HCT116 (cell line): ENCODE results near the gene GNAI3. TPM values are rescaled to one million over a fixed set of nuclear protein-coding genes. Genes with fewer than 3 reads are reported as not detected.

Experiments used
- ATAC-seq: fragments of 200-7000 bp; cut with Tn5 transposase; 2 replicates; pipeline ENCODE4 v1.9.1; 2020; ENCODE audit warnings: mild to moderate bottlenecking, moderate library complexity
- BruUV-seq: library from RNA; stranded (reverse); fragments of 400-500 nt; replicated peaks from 2 replicates; lab custom pipeline; 2021; lab: Mats Ljungman, UMichigan
- CTCF ChIA-PET: fragments of 300-600 bp; sonication (Branson Sonifier 250); formaldehyde crosslinking; loops from one replicate; lab custom pipeline; 2021; ENCODE audit warnings: antibody characterized with exemption; lab: Charles Lee
- POLR2A ChIA-PET: fragments of 300-600, 350-600 bp; sonication (Branson Sonifier 250); formaldehyde crosslinking; loops from one replicate; lab custom pipeline; 2021; ENCODE audit warnings: antibody characterized with exemption; lab: Charles Lee
- RAD21 ChIA-PET, 2 experiments: fragments of 300-600 bp; sonication (Branson Sonifier 250); formaldehyde crosslinking; loops; one replicate each; lab custom pipeline; 2023; ENCODE audit warnings: low total read pairs in 2 of 2; ENCODE audit not compliant: uncharacterized antibody in 2 of 2, unreplicated experiment in 2 of 2, low non-redundant PET in 1 of 2; lab: Charles Lee
- DNase-seq: peaks from one replicate; pipeline ENCODE4 v3.0.0-alpha.2; 2010; ENCODE audit warnings: low read depth, low spot score
- H2AFZ ChIP-seq: fragments of 200-600 bp; shearing (Covaris generic), sonication (generic); 2 replicates; pipeline ENCODE4 v1.6.1; 2017; ENCODE audit warnings: low read depth, mixed run types, mixed read lengths, antibody characterized with exemption, low read length; ENCODE audit not compliant: poor library complexity, severe bottlenecking
- H3K27ac ChIP-seq: 2 replicates; pipeline ENCODE4 v1.5.1; 2012; ENCODE audit warnings: low read depth, low read length
- H3K27me3 ChIP-seq: fragments of 200-600 bp; sonication (generic); 2 replicates; pipeline ENCODE4 v1.6.1; 2016; ENCODE audit warnings: mixed run types, low read length, mixed read lengths; ENCODE audit not compliant: insufficient read depth
- H3K36me3 ChIP-seq, 2 experiments: fragments of 200-500 bp in 1 of 2; fragments of 200-600 bp in 1 of 2; sonication (Bioruptor generic) in 1 of 2; sonication (generic) in 1 of 2; 2 replicates each; pipeline versions ENCODE4 v1.5.1 to v1.6.1; 2014 to 2016; ENCODE audit warnings: low read length in 2 of 2, inconsistent platforms in 1 of 2, mixed read lengths in 1 of 2, mixed run types in 1 of 2; ENCODE audit not compliant: insufficient read depth in 2 of 2, control insufficient read depth in 1 of 2
- H3K4me1 ChIP-seq, 2 experiments: fragments of 200-600 bp in 1 of 2; sonication (generic) in 1 of 2; 2 replicates each; pipeline versions ENCODE4 v1.5.1 to v1.6.1; 2012 to 2017; ENCODE audit warnings: low read length in 2 of 2, inconsistent platforms in 1 of 2, mild to moderate bottlenecking in 1 of 2, mixed read lengths in 1 of 2, mixed run types in 1 of 2, moderate library complexity in 1 of 2; ENCODE audit not compliant: insufficient read depth in 2 of 2, control insufficient read depth in 1 of 2
- H3K4me2 ChIP-seq: fragments of 200-600 bp; sonication (generic); 2 replicates; pipeline ENCODE4 v1.6.1; 2017; ENCODE audit warnings: mixed run types, low read length, mixed read lengths
- H3K4me3 ChIP-seq, 2 experiments: fragments of 200-600 bp in 1 of 2; sonication (generic) in 1 of 2; replicated peaks in 1 of 2; 2 replicates each; pipeline ENCODE4 v1.5.1; 2011 to 2016; ENCODE audit warnings: low read length in 2 of 2, control low read depth in 1 of 2, low read depth in 1 of 2, mild to moderate bottlenecking in 1 of 2, mixed read lengths in 1 of 2, mixed run types in 1 of 2
- H3K79me2 ChIP-seq: fragments of 200-600 bp; sonication (generic); 2 replicates; pipeline ENCODE4 v1.6.1; 2017; ENCODE audit warnings: mild to moderate bottlenecking, mixed run types, low read length, moderate library complexity, mixed read lengths; ENCODE audit not compliant: insufficient read depth
- H3K9ac ChIP-seq: fragments of 200-600 bp; sonication (generic); 2 replicates; pipeline ENCODE4 v1.6.1; 2016; ENCODE audit warnings: low read length, mixed read lengths
- H3K9me2 ChIP-seq: fragments of 200-600 bp; sonication (generic), shearing (Covaris generic); 2 replicates; pipeline ENCODE4 v1.6.1; 2017; ENCODE audit warnings: mixed run types, mild to moderate bottlenecking, moderate library complexity; ENCODE audit not compliant: insufficient read depth
- H3K9me3 ChIP-seq, 2 experiments: fragments of 200-500 bp in 1 of 2; fragments of 200-600 bp in 1 of 2; sonication (Bioruptor generic) in 1 of 2; sonication (generic) in 1 of 2; 2 replicates each; pipeline ENCODE4 v1.6.1; 2014 to 2017; ENCODE audit warnings: low read length in 2 of 2, mixed read lengths in 2 of 2, inconsistent platforms in 1 of 2, low read depth in 1 of 2, mild to moderate bottlenecking in 1 of 2, mixed run types in 1 of 2, moderate library complexity in 1 of 2; ENCODE audit not compliant: control insufficient read depth in 1 of 2, insufficient read depth in 1 of 2
- H4K20me1 ChIP-seq: fragments of 200-600 bp; sonication (generic), shearing (Covaris generic); 2 replicates; pipeline ENCODE4 v1.6.1; 2017; ENCODE audit warnings: mixed run types, mild to moderate bottlenecking, moderate library complexity; ENCODE audit not compliant: insufficient read depth
- CEBPB ChIP-seq: IDR thresholded peaks from 2 replicates; pipeline ENCODE4 v1.6.1; 2012; ENCODE audit warnings: low read depth
- EGR1 ChIP-seq: IDR thresholded peaks from 2 replicates; pipeline ENCODE4 v1.6.1; 2012; ENCODE audit warnings: low read depth
- EZH2phosphoT487 ChIP-seq: fragments of 200-600 bp; IDR thresholded peaks from 2 replicates; pipeline ENCODE4 v1.6.1; 2018; ENCODE audit warnings: antibody characterized with exemption, borderline replicate concordance
- JUND ChIP-seq: IDR thresholded peaks from 2 replicates; pipeline ENCODE4 v1.6.1; 2012
- RAD21 ChIP-seq: IDR thresholded peaks from 2 replicates; pipeline ENCODE4 v1.6.1; 2012; ENCODE audit warnings: low read depth, mild to moderate bottlenecking
- SRF ChIP-seq: IDR thresholded peaks from 2 replicates; pipeline ENCODE4 v1.6.1; 2012; ENCODE audit warnings: low read depth
- intact Hi-C: fragments of 100-400 bp; cut with micrococcal nuclease; formaldehyde crosslinking; loops from 2 replicates; pipeline ENCODE4 v1.10.0; 2022
- total RNA-seq: library from RNA; stranded (reverse); gene quantifications from one replicate; pipeline ENCODE4 v1.2.1, GENCODE V29; 2021; ENCODE audit not compliant: unreplicated experiment
- TF ChIP-seq, protein P1 (sequence below): IDR thresholded peaks from 2 replicates; pipeline ENCODE4 v1.6.1; 2011; ENCODE audit warnings: mild to moderate bottlenecking, low read length, moderate library complexity; ENCODE audit not compliant: insufficient replicate concordance; ENCODE audit errors: extremely low read depth
- TF ChIP-seq, protein P2 (sequence below): IDR thresholded peaks from 2 replicates; pipeline ENCODE4 v1.6.1; 2012
- TF ChIP-seq, protein P3 (sequence below), 3 experiments: fragments of 200-600 bp in 1 of 3; sonication (generic) in 1 of 3; IDR thresholded peaks in 2 of 3; conservative IDR thresholded peaks in 1 of 3; 2 replicates each; pipeline ENCODE4 v1.5.1; 2012 to 2017; ENCODE audit warnings: low read depth in 2 of 3, low read length in 2 of 3, antibody characterized with exemption in 1 of 3, borderline replicate concordance in 1 of 3, control low read depth in 1 of 3, mild to moderate bottlenecking in 1 of 3, mixed read lengths in 1 of 3, mixed run types in 1 of 3, moderate library complexity in 1 of 3; ENCODE audit not compliant: insufficient read depth in 1 of 3

Gene GNAI3
- total RNA-seq, 1 experiment from 2014 or later, result 9.5 TPM

DNA sequence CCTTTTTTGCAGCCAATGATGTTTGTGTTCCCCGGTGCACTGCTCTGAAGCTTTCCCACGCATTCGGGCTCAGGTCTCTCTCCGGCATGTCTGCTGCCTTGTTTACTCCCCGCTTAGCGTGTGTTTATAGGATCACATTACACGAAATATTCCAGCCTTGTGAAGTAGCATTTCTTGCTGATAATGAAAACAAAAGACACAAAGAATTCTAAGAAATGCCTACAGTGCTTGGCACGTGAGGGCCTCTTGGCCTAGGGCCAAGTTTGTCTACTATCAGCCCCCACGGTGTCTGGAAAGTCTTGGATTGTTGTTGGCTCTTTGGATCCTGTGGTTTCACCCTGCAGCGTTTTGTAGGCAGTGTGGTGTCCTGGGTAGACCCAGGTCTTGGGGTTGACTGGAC is 96.3 kb downstream of the GNAI3 start (continued):
- TF ChIP-seq, protein P1, sequence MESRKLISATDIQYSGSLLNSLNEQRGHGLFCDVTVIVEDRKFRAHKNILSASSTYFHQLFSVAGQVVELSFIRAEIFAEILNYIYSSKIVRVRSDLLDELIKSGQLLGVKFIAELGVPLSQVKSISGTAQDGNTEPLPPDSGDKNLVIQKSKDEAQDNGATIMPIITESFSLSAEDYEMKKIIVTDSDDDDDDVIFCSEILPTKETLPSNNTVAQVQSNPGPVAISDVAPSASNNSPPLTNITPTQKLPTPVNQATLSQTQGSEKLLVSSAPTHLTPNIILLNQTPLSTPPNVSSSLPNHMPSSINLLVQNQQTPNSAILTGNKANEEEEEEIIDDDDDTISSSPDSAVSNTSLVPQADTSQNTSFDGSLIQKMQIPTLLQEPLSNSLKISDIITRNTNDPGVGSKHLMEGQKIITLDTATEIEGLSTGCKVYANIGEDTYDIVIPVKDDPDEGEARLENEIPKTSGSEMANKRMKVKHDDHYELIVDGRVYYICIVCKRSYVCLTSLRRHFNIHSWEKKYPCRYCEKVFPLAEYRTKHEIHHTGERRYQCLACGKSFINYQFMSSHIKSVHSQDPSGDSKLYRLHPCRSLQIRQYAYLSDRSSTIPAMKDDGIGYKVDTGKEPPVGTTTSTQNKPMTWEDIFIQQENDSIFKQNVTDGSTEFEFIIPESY, result no peak

DNA sequence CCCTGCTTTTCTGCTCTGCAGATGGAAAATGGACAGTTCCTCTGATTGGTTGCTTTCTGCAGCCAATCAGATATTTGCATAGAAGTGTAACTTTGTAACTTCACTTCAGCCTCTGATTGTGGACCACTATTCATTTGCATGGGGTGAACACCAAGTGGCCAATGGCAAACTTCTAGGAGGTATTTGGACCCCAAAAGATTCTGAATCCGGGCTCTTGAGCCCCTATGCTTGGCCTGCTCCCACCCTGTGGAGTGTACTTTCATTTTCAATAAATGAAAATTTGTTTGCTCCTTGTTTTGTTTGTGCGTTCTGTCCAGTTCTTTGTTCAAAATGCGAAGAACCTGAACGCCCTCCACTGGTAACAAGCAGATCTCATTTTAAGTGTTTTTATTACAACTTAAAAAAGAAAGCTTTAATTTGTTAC is 101.1 kb downstream of the GNAI3 start:
- Histone ChIP-seq H3K27me3 (peaks cover 10% of the 10 kb centered on the region; the same call in 1 of the 2 replicates), H3K27ac (no peak overlapping the region), H3K9me3 (no peaks in the 10 kb centered on the region), H3K79me2 (no peaks in the 10 kb centered on the region), H3K36me3 (no peaks in the 10 kb centered on the region), H4K20me1 (no peaks in the 10 kb centered on the region), H3K9ac (no peak overlapping the region), H2AFZ (peak overlapping the region; percentile 49), H3K9me2 (no peaks in the 10 kb centered on the region), H3K4me3 (peak overlapping the region; percentile 8 to 42; a peak in 2 of 4 replicates), H3K4me1 (peaks cover 0 to 3% of the 10 kb centered on the region in 2 experiments; a peak in 1 of 4 replicates), H3K4me2 (peak overlapping the region; percentile 70)
- RAD21 ChIA-PET, result interaction anchor here (0.7 to 1.4 kb wide), 4 partner anchors 9 to 334 kb away, joined by 3 to 7 read pairs (median 3); no protein-coding TSS in a partner anchor
- no TSS peak for BruUV-seq
- intact Hi-C loops, result loop anchor here (1.0 kb wide), 1 partner anchor 103 kb away; no protein-coding TSS in a partner anchor
- ATAC-seq (peak; percentile 82), DNase-seq (peak; percentile 18)
- CTCF ChIA-PET, result interaction anchor here (0.9 to 3.5 kb wide), 11 partner anchors 9 to 335 kb away, joined by 3 to 57 read pairs (median 5); partner anchors contain the start of genes AHCYL1 and GNAI3
- TF ChIP-seq, protein P2, sequence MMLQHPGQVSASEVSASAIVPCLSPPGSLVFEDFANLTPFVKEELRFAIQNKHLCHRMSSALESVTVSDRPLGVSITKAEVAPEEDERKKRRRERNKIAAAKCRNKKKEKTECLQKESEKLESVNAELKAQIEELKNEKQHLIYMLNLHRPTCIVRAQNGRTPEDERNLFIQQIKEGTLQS, result no peak
- TF ChIP-seq EGR1, result no peak
- TF ChIP-seq EZH2phosphoT487, result no peak
- no peak for TF ChIP-seq CEBPB
- peak; percentile 59 for TF ChIP-seq RAD21
- no peak for TF ChIP-seq JUND
- TF ChIP-seq, protein P3, sequence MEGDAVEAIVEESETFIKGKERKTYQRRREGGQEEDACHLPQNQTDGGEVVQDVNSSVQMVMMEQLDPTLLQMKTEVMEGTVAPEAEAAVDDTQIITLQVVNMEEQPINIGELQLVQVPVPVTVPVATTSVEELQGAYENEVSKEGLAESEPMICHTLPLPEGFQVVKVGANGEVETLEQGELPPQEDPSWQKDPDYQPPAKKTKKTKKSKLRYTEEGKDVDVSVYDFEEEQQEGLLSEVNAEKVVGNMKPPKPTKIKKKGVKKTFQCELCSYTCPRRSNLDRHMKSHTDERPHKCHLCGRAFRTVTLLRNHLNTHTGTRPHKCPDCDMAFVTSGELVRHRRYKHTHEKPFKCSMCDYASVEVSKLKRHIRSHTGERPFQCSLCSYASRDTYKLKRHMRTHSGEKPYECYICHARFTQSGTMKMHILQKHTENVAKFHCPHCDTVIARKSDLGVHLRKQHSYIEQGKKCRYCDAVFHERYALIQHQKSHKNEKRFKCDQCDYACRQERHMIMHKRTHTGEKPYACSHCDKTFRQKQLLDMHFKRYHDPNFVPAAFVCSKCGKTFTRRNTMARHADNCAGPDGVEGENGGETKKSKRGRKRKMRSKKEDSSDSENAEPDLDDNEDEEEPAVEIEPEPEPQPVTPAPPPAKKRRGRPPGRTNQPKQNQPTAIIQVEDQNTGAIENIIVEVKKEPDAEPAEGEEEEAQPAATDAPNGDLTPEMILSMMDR (IDR thresholded peaks at IDR 0.05 in 2 of 3, conservative IDR thresholded peaks at IDR 0.05 in 1 of 3; ENCODE audit: borderline replicate concordance in 1 of 3, insufficient read depth in 1 of 3, low read depth in 2 of 3, low read length in 2 of 3), result peak; percentile 33 to 45 (median 39); a peak in 4 of 6 replicates
- no peak for TF ChIP-seq SRF
- POLR2A ChIA-PET, result interaction anchor here (0.9 to 2.1 kb wide), 4 partner anchors 9 to 104 kb away, joined by 3 to 8 read pairs (median 4); partner anchors contain the start of gene GNAI3
